Measurements from ENCODE around the gene IFNA16.
A peak's percentile ranks its signal among the peaks of the same experiment; 100 is the strongest.
"Not testable (repeated sequence)": the region's sequence is repeated elsewhere in the genome, so short reads cannot be mapped to it uniquely, and the experiment has no call there.

The IFNA16 gene

GRCh38 chr9:21217211-21217610 lies at the start of gene IFNA16:
Gene IFNA16, minus strand, starts transcription at chr9:21217311. Its CDS starts 6 bp downstream, at chr9:21217305.
- DNase-seq, result not testable (repeated sequence)

GRCh38 chr9:21265421-21266189 lies 48.5 kb upstream of the IFNA16 start:
- no peak for DNase-seq

- DNase-seq, result no peak
Observed at GRCh38 chr9:21255538-21256212, 38.6 kb upstream of the IFNA16 start.

GRCh38 chr9:21252721-21253547 lies 35.8 kb upstream of the IFNA16 start:
- DNase-seq, result no peak

GRCh38 chr9:21251638-21252037 lies 34.5 kb upstream of the IFNA16 start:
- DNase-seq, result no peak

- DNase-seq, result no peak
Observed at GRCh38 chr9:21251190-21251589, 34.1 kb upstream of the IFNA16 start.

GRCh38 chr9:21244836-21245235 lies 27.7 kb upstream of the IFNA16 start:
- DNase-seq, result no peak

- no peak for DNase-seq
Observed at GRCh38 chr9:21239911-21240310, 22.8 kb upstream of the IFNA16 start, which contains the start of gene IFNA14. Gene IFNA14, minus strand, starts transcription at chr9:21240005. Its CDS starts 70 bp downstream, at chr9:21239935.

GRCh38 chr9:21236360-21236714 lies 19.2 kb upstream of the IFNA16 start:
- DNase-seq, result not testable (repeated sequence)

- DNase-seq, result peak; percentile 1
Observed at GRCh38 chr9:21235468-21236359, 18.6 kb upstream of the IFNA16 start.

- no peak for DNase-seq
Observed at GRCh38 chr9:21234153-21234687, 17.1 kb upstream of the IFNA16 start.

GRCh38 chr9:21233258-21233657 lies 16.1 kb upstream of the IFNA16 start:
- DNase-seq, result no peak

- no peak for DNase-seq
Observed at GRCh38 chr9:21228122-21228521, 11.0 kb upstream of the IFNA16 start, which contains the start of gene IFNA17. Gene IFNA17, minus strand, starts transcription at chr9:21228222. Its CDS starts 49 bp downstream, at chr9:21228173.

GRCh38 chr9:21213411-21214326 lies 3.4 kb downstream of the IFNA16 start:
- not testable (repeated sequence) for DNase-seq

- DNase-seq, result not testable (repeated sequence)
Observed at GRCh38 chr9:21212160-21212559, 5.0 kb downstream of the IFNA16 start.

- not testable (repeated sequence) for DNase-seq
Observed at GRCh38 chr9:21210782-21211181, 6.3 kb downstream of the IFNA16 start.

- DNase-seq, result no peak
Observed at GRCh38 chr9:21210311-21210710, 6.8 kb downstream of the IFNA16 start.

- not testable (repeated sequence) for DNase-seq
Observed at GRCh38 chr9:21207043-21207442, 10.1 kb downstream of the IFNA16 start, which contains the start of gene IFNA10. Gene IFNA10, minus strand, starts transcription at chr9:21207143. Its CDS starts 46 bp downstream, at chr9:21207097.

GRCh38 chr9:21205204-21205603 lies 11.9 kb downstream of the IFNA16 start:
- no peak for DNase-seq

- DNase-seq, result not testable (repeated sequence)
Observed at GRCh38 chr9:21202105-21202504, 15.0 kb downstream of the IFNA16 start, which contains the start of gene IFNA7. Gene IFNA7, minus strand, starts transcription at chr9:21202205. Its CDS starts 40 bp downstream, at chr9:21202165.
